Measurements from ENCODE around the gene THOC5.
A peak's percentile ranks its signal among the peaks of the same experiment; 100 is the strongest.
"Not testable (repeated sequence)": the region's sequence is repeated elsewhere in the genome, so short reads cannot be mapped to it uniquely, and the experiment has no call there.

THOC5 gene

DNA sequence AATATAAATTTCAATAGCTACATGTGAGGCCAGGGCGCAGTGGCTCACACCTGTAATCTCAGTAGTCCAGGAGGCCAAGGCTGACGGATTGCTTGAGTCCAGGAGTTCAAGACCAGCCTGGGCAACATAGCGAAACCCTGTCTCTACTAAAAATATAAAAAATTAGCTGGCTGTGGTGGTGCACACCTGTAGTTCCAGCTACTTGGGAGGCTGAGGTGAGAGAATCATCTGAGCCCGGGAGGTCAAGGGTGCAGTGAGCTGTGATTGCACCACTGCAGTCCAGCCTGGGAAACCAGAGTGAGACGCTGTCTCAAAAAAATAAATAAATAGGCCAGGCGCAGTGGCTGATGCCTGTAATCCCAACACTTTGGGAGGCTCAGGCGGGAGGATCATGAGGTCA lies 13.0 kb upstream of the THOC5 start:
- not testable (repeated sequence) for DNase-seq (ENCODE audit: low read depth, low spot score)

DNA sequence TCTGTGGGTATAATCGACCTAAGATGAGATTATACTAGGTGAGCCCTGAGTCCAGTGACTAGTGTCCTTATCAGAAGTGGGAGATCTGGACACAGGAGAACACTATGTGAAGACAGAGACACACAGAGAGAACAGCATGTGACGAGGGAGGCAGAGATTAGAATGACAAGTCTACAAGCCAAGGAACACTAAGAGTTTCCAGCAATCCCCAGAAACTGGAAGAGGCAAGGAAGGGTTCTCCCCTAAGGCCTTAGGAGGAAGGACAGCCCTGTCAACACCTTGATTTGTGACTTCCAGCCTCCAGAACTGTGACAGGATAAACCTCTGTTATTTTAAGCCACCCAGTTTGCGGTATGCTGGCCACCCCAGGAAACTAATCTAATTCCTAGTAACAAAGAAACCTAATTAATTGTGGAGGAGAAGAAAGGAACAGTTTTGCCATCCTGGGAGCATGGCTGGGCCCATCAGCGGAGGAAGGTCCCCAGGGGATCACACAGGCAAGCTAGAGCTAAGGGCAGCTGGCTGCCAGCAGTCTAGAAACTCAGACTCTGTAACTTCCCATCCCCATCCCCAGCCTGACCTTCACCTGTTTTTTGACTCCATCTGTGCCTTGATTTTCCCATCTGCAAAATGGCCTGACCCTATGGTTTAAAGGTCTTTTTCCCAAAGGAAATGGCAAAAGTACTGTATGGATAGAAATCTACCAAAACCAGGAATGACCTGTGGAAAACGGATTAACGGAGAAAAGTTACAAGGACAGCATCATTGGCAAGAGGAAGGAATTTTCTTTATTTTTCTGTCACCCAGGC lies 10.3 kb upstream of the THOC5 start:
- DNase-seq (ENCODE audit: low read depth, low spot score) = no peak
- H3K4me3 ChIP-seq (ENCODE audit: low read length) = no peak overlapping the region

More for the DNA sequence above, 13.0 kb upstream of the THOC5 start:
- not testable (repeated sequence) for H3K4me3 ChIP-seq (ENCODE audit: low read length)

DNA sequence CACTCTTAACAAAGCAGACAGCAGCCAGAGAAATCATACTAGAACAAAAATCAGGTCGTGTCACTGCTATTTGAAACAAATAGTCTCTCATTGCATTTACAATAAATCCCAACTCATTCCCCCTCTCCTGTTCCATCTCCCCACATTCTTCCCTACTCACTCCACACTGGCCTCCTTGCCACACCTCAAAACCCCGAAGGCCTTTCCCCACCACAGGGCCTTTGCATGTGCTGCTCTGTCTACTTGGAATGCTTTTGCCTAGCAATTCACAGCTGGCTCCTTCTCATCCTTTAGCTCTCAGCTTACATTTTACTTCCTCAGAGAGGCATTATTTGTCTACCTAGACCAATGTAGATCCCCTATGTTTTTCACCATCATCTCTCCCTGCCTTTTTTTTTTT lies 6.3 kb upstream of the THOC5 start:
- no peak for DNase-seq (ENCODE audit: low read depth, low spot score)
- no peak overlapping the region for H3K4me3 ChIP-seq (ENCODE audit: low read length)

DNA sequence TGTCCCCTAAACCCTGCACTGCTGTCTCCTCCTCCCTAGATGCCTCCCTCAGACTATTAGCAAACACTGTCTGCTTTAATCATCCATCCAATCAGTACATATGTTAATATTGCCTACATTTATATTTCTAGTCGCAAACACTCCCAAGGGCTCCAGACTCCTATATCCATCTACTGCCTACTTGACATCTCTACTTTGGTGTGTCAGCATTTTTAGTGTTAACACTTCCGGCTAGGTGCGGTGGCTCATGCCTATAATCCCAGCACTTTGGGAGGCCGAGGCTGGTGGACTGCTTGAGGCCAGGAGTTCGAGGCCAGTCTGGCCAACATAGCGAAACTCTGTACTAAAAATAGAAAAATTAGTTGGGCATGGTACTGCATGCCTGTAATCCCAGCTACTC lies 5.5 kb upstream of the THOC5 start:
- no peak overlapping the region for H3K4me3 ChIP-seq (ENCODE audit: low read length)
- DNase-seq (ENCODE audit: low read depth, low spot score) = no peak

DNA sequence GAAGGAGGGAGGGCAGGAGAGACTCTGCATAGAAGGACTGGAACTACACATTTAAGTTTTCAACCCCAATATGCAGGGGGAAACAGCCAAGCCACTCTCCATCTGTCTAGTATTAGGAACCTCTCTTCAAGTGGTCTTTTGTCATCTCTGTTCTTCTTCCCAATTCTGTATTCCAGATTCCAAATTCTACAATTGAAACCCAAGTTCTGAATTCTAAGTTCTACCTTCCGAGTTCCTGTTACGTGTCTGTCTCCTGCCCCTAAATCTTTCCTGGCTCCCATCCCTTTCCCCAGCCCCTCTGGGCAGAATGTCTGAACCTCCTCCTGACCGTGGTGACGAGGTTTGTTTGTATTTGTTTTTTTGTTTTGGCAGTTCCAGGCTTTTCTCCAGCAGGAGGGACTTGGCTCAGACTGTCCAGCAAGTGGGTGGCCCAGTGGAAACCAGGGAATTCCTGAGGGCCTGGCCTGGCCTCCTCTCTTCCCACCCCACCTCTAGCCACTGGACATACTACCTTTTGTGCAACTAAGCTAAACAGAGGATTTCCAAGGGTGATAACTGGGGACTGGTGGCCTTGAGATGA lies 1.6 kb upstream of the THOC5 start:
- no peak for DNase-seq (ENCODE audit: low read depth, low spot score)
- H3K4me3 ChIP-seq (ENCODE audit: low read length) = no peak overlapping the region

GRCh38 chr22:29552357-29552756 lies 1.2 kb downstream of the THOC5 start:
- peak overlapping the region; percentile 99; the same call in 1 of the 2 replicates for H3K4me3 ChIP-seq (ENCODE audit: low read length)
- DNase-seq (ENCODE audit: low read depth, low spot score) = not testable (repeated sequence)

GRCh38 chr22:29550005-29550404 lies 3.6 kb downstream of the THOC5 start:
- H3K4me3 ChIP-seq (ENCODE audit: low read length) = no peak overlapping the region
- no peak for DNase-seq (ENCODE audit: low read depth, low spot score)

- not testable (repeated sequence) for H3K4me3 ChIP-seq (ENCODE audit: low read length); DNase-seq (ENCODE audit: low read depth, low spot score)
Observed at GRCh38 chr22:29545045-29545444, 8.5 kb downstream of the THOC5 start.

DNA sequence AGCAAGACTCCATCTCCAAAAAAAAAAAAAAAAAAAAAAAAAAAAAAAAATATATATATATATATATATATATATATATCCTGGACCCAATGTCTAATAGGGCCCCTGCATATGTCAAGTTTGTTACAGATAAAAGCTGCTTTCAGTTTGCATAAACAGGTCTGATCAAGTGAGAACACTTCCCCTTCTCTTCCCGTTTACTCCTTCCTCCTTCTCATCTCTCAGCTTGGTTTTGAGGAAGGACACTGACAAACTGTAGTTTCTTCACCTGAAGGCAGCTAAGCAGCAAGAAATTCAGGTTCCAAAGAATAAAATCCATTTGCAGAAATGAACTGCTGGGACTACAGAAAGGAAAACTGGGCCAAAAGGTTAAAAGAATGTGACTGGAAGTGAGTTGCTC lies 11.7 kb downstream of the THOC5 start:
- no peak overlapping the region for H3K4me3 ChIP-seq (ENCODE audit: low read length)
- no peak for DNase-seq (ENCODE audit: low read depth, low spot score)

GRCh38 chr22:29539105-29539504 lies 14.5 kb downstream of the THOC5 start:
- DNase-seq (ENCODE audit: low read depth, low spot score) = no peak

DNA sequence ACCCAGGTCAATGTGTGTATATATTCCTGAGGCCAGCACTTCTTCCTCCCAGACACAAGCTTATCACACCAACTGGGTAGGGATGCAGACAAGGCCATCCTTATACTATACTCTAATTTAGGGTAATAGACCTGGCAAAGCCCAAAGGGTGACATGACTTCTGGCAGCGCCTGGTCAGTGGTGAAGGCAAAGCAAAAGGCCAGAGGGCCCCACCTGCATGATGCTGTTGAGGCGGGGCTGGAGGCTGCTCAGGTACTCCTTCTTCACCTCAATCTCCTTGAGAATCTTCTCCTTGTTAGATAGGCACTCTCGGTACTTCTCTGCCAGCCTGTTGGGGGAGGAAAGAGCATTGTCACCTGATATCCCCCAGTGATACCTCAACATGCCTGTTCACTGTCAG lies 17.1 kb downstream of the THOC5 start:
- no peak for DNase-seq (ENCODE audit: low read depth, low spot score)
- no peak overlapping the region for H3K4me3 ChIP-seq (ENCODE audit: low read length)

More at GRCh38 chr22:29539105-29539504, 14.5 kb downstream of the THOC5 start:
- no peak overlapping the region for H3K4me3 ChIP-seq (ENCODE audit: low read length)

DNA sequence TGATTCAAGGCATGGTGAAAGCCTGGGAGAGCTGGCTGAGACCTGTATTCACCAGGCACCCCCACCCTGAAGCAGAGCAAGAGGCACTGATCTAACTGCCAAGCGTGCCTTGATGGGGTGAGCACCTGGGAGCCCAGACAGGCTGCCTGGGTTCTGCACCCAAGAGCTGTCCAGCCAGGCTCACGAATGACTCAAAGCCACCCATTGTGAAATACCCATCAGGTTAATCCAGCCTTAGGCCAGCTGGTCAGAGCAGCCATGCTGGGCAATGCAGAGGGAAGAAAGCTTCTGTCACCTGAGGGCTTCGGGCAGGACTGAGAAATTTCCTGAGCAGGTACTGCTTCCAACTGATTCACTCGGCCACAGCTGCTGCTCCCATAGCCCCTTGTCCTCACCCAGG lies 22.1 kb downstream of the THOC5 start:
- no peak overlapping the region for H3K4me3 ChIP-seq (ENCODE audit: low read length)
- no peak for DNase-seq (ENCODE audit: low read depth, low spot score)

DNA sequence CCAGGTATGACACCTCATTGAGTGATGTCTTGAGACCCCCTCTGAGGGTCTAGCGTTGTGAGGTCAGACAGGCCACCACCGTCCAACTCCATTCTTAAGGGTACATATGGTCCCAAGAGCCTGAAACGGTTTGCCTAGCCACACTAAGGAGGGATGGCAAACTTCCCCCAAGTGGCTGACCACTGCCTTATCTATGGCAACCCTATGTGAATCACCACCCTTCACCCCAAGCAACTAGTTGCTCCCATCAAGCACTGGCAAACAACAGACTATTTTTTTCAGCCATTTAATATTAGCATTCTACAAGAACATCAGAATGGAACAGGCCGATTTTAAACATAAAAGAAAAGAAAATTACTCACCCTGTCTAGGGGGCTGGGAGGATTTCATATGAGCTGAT lies 22.8 kb downstream of the THOC5 start:
- H3K4me3 ChIP-seq (ENCODE audit: low read length) = no peak overlapping the region
- no peak for DNase-seq (ENCODE audit: low read depth, low spot score)

DNA sequence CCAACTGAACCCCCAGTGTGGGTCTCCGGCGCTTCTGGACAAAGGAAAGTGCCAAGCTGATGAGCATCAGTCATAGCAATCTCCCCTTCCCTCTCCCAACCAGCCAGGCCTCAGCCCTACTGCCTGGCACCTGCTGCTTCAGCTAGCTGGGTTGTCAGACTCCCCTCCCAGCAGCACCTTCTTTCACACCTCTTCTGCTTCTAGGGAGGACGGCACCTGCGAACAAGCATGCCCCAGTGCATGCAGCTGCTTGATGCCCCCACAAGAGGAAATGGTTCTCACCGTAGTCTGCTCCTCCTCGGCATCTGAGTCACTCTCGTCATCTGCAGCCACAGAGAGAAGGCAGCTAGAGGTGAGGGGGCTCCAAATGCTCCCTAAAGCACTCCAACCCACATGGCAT lies 25.4 kb downstream of the THOC5 start:
- H3K4me3 ChIP-seq (ENCODE audit: low read length) = no peak overlapping the region
- DNase-seq (ENCODE audit: low read depth, low spot score) = no peak

- no peak for DNase-seq (ENCODE audit: low read depth, low spot score)
- H3K4me3 ChIP-seq (ENCODE audit: low read length) = no peak overlapping the region
Observed at GRCh38 chr22:29524442-29525191, 28.9 kb downstream of the THOC5 start.

DNA sequence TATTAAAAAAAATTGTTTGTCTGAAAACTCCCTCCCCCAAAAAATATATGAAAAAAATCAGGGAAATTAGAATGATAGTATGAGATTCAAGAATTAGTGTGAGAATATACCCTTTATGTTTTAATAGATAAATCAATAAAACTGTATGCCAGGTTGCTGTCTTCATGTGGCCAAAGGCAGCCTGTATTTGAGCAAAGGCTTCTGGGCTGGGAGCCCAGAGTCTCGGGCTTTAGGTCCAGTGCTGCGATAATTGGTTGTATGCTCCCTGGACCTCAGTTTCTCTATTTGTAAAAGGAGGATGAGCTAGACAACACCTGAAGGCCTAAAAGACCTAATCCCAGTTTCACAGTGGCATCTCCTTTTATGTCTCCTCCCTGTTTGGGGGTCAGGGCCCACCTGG lies 29.8 kb downstream of the THOC5 start:
- no peak overlapping the region for H3K4me3 ChIP-seq (ENCODE audit: low read length)
- DNase-seq (ENCODE audit: low read depth, low spot score) = no peak

- H3K4me3 ChIP-seq (ENCODE audit: low read length) = no peak overlapping the region
- no peak for DNase-seq (ENCODE audit: low read depth, low spot score)
Observed at GRCh38 chr22:29521526-29521925, 32.0 kb downstream of the THOC5 start.

GRCh38 chr22:29520851-29521250 lies 32.7 kb downstream of the THOC5 start:
- H3K4me3 ChIP-seq (ENCODE audit: low read length) = no peak overlapping the region
- no peak for DNase-seq (ENCODE audit: low read depth, low spot score)

- no peak for DNase-seq (ENCODE audit: low read depth, low spot score)
- H3K4me3 ChIP-seq (ENCODE audit: low read length) = no peak overlapping the region
Observed at GRCh38 chr22:29519996-29520395, 33.6 kb downstream of the THOC5 start.

DNA sequence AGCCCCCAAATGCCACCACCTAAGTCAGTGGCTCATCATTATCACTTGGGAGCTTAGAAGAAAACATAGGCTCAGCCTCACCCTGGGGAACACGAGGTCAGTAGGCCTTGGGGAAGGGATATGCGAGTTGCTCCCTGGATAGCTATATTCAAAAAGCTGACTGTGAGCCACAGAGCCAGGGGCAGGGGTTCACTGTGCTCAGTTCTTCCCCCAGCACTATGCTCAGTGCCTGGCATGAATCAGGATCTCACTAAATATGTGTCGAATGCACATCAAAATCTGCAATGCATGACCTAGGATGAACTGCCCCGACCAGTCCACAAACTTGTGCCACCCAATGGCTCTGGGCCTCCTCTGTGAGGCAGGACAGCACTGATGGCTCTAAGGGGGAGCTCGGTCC lies 35.1 kb downstream of the THOC5 start:
- DNase-seq (ENCODE audit: low read depth, low spot score) = no peak
- no peak overlapping the region for H3K4me3 ChIP-seq (ENCODE audit: low read length)
